Measurements from ENCODE around the gene FBXO5. TPM values are rescaled to one million over a fixed set of nuclear protein-coding genes. Genes with fewer than 3 reads are reported as not detected.

The FBXO5 gene
- total and polyA plus RNA-seq, 9 of the 15 experiments (the other 6 are each of a cell fraction or from before 2014, with no cell fraction given): 17.8 to 89.3 (median 62.9) TPM

DNA sequence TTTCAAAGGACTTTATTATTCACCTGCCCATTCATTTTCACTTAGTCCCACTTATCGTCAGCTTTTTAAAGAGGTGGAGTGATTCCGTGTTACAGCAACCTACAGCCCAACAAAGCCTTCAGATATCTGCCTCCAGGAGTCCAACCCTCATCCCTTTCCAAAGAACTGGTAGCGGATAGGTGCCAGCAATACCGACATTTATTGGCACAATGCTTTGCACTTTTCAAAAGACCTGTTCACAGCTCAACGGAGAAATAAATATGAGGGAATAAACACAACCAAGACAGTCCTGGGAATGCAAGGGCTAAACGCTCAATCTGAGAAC, 20.5 kb upstream of the FBXO5 start (continued):
- TF ChIP-seq POLR2AphosphoS2 (IDR thresholded peaks at IDR 0.05; ENCODE audit: low read length) (no peak), STAG1 (CRISPR knock-in tag; IDR thresholded peaks at IDR 0.05; ENCODE audit: borderline replicate concordance) (no peak), HNRNPL (IDR thresholded peaks at IDR 0.05; ENCODE audit: low read depth, low read length) (no peak), CHD1 (IDR thresholded peaks at IDR 0.05; ENCODE audit: low read length) (peak; percentile 18), NFE2 (IDR thresholded peaks at IDR 0.05; ENCODE audit: low read depth) (no peak; the same call in 1 of the 2 replicates), SAFB2 (IDR thresholded peaks at IDR 0.05; ENCODE audit: borderline replicate concordance, low read depth, low read length, severe bottlenecking) (no peak), KLF10 (CRISPR knock-in tag; IDR thresholded peaks at IDR 0.05) (0 out of 2 replicates have a peak, but pooled peaks have one; percentile 41), E2F3 (CRISPR knock-in tag; IDR thresholded peaks at IDR 0.05) (no peak), ZC3H4 (CRISPR knock-in tag; IDR thresholded peaks at IDR 0.05; ENCODE audit: borderline replicate concordance) (no peak)
- TF ChIP-seq, protein P1, sequence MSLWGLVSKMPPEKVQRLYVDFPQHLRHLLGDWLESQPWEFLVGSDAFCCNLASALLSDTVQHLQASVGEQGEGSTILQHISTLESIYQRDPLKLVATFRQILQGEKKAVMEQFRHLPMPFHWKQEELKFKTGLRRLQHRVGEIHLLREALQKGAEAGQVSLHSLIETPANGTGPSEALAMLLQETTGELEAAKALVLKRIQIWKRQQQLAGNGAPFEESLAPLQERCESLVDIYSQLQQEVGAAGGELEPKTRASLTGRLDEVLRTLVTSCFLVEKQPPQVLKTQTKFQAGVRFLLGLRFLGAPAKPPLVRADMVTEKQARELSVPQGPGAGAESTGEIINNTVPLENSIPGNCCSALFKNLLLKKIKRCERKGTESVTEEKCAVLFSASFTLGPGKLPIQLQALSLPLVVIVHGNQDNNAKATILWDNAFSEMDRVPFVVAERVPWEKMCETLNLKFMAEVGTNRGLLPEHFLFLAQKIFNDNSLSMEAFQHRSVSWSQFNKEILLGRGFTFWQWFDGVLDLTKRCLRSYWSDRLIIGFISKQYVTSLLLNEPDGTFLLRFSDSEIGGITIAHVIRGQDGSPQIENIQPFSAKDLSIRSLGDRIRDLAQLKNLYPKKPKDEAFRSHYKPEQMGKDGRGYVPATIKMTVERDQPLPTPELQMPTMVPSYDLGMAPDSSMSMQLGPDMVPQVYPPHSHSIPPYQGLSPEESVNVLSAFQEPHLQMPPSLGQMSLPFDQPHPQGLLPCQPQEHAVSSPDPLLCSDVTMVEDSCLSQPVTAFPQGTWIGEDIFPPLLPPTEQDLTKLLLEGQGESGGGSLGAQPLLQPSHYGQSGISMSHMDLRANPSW (CRISPR knock-in tag; IDR thresholded peaks at IDR 0.05): no peak
